Mesenchymal stem cell (in vitro differentiated cells and primary cell): ENCODE measurements around the gene DNMT1.
"Not testable (repeated sequence)": the region's sequence is repeated elsewhere in the genome, so short reads cannot be mapped to it uniquely, and the experiment has no call there.

Experiments
- DNase-seq: peaks from one replicate; pipeline ENCODE4 v3.0.0-alpha.2; 2013
- H2AFZ ChIP-seq: one replicate; pipeline ENCODE4 v1.6.1; 2013; ENCODE audit warnings: low read depth, mild to moderate bottlenecking, control low read depth, inconsistent platforms, low read length, moderate library complexity
- H2AK5ac ChIP-seq: 2 replicates; pipeline ENCODE4 v1.6.1; 2013; ENCODE audit warnings: low read length, moderate library complexity, mild to moderate bottlenecking, inconsistent platforms; ENCODE audit not compliant: severe bottlenecking
- H2BK120ac ChIP-seq: one replicate; pipeline ENCODE4 v1.6.1; 2013; ENCODE audit warnings: low read depth, mild to moderate bottlenecking, inconsistent platforms, low read length, moderate library complexity
- H2BK12ac ChIP-seq, 2 experiments: one replicate each; pipeline ENCODE4 v1.6.1; 2013; ENCODE audit warnings: inconsistent platforms in 2 of 2, low read length in 2 of 2, mild to moderate bottlenecking in 2 of 2, moderate library complexity in 2 of 2, control low read depth in 1 of 2
- H2BK15ac ChIP-seq: one replicate; pipeline ENCODE4 v1.6.1; 2013; ENCODE audit warnings: mild to moderate bottlenecking, low read depth, inconsistent platforms; ENCODE audit not compliant: poor library complexity, severe bottlenecking
- H2BK5ac ChIP-seq: 2 replicates; pipeline ENCODE4 v1.6.1; 2013; ENCODE audit warnings: low read depth, mild to moderate bottlenecking, low read length, control low read depth, inconsistent platforms; ENCODE audit not compliant: poor library complexity, severe bottlenecking
- H3K14ac ChIP-seq, 2 experiments: one replicate each; pipeline ENCODE4 v1.6.1; 2013; ENCODE audit warnings: inconsistent platforms in 2 of 2, low read length in 2 of 2, control low read depth in 1 of 2, mild to moderate bottlenecking in 1 of 2, moderate library complexity in 1 of 2
- H3K18ac ChIP-seq, 2 experiments: one replicate each; pipeline ENCODE4 v1.6.1; 2013; ENCODE audit warnings: inconsistent platforms in 2 of 2, low read length in 2 of 2, control low read depth in 1 of 2, low read depth in 1 of 2, mild to moderate bottlenecking in 1 of 2
- H3K23ac ChIP-seq, 2 experiments: one replicate each; pipeline ENCODE4 v1.6.1; 2013; ENCODE audit warnings: inconsistent platforms in 2 of 2, low read length in 2 of 2, mild to moderate bottlenecking in 2 of 2, moderate library complexity in 2 of 2, control low read depth in 1 of 2
- H3K27ac ChIP-seq: 2 replicates; pipeline ENCODE4 v1.5.1; 2013; ENCODE audit warnings: mild to moderate bottlenecking, moderate library complexity, low read length, control low read depth, inconsistent platforms; ENCODE audit not compliant: poor library complexity, severe bottlenecking
- H3K27me3 ChIP-seq, 2 experiments: 2 replicates each; pipeline versions ENCODE4 v1.6.1 to v1.7.0; 2013; ENCODE audit warnings: low read length in 2 of 2, mild to moderate bottlenecking in 2 of 2, moderate library complexity in 2 of 2, control low read depth in 1 of 2, inconsistent platforms in 1 of 2; ENCODE audit not compliant: control insufficient read depth in 1 of 2, insufficient read depth in 1 of 2
- H3K36me3 ChIP-seq, 2 experiments: 2 replicates each; pipeline versions ENCODE4 v1.6.1 to v1.7.0; 2013; ENCODE audit warnings: low read length in 2 of 2, control low read depth in 1 of 2, inconsistent platforms in 1 of 2, low read depth in 1 of 2, mild to moderate bottlenecking in 1 of 2; ENCODE audit not compliant: insufficient read depth in 2 of 2, control insufficient read depth in 1 of 2
- H3K4ac ChIP-seq, 2 experiments: one replicate each; pipeline ENCODE4 v1.6.1; 2013; ENCODE audit warnings: inconsistent platforms in 2 of 2, low read length in 2 of 2, mild to moderate bottlenecking in 2 of 2, moderate library complexity in 2 of 2, control low read depth in 1 of 2, low read depth in 1 of 2
- H3K4me1 ChIP-seq: 2 replicates; pipeline ENCODE4 v1.6.1; 2013; ENCODE audit warnings: low read depth, low read length, control low read depth; ENCODE audit not compliant: control insufficient read depth, insufficient read depth
- H3K4me2 ChIP-seq: 2 replicates; pipeline ENCODE4 v1.6.1; 2013; ENCODE audit warnings: low read length, mild to moderate bottlenecking, inconsistent platforms; ENCODE audit not compliant: poor library complexity, severe bottlenecking
- H3K4me3 ChIP-seq, 2 experiments: 2 replicates each; pipeline versions ENCODE4 v1.5.1 to v1.7.0; 2013; ENCODE audit warnings: low read length in 2 of 2, mild to moderate bottlenecking in 2 of 2, control low read depth in 1 of 2, low read depth in 1 of 2; ENCODE audit not compliant: insufficient read depth in 1 of 2
- H3K79me1 ChIP-seq: replicated peaks from 2 replicates; pipeline ENCODE4 v1.6.1; 2013; ENCODE audit warnings: mild to moderate bottlenecking, control low read depth, low read length, inconsistent platforms; ENCODE audit not compliant: poor library complexity, severe bottlenecking
- H3K9ac ChIP-seq: 2 replicates; pipeline ENCODE4 v1.7.0; 2013; ENCODE audit warnings: mild to moderate bottlenecking, low read length, moderate library complexity
- H3K9me3 ChIP-seq: 2 replicates; pipeline ENCODE4 v1.7.0; 2013; ENCODE audit warnings: mild to moderate bottlenecking, low read length; ENCODE audit not compliant: control insufficient read depth
- H4K8ac ChIP-seq: one replicate; pipeline ENCODE4 v1.6.1; 2013; ENCODE audit warnings: inconsistent platforms, mild to moderate bottlenecking, low read length, moderate library complexity
- H4K91ac ChIP-seq: one replicate; pipeline ENCODE4 v1.6.1; 2013; ENCODE audit warnings: mild to moderate bottlenecking, low read length, inconsistent platforms
- WGBS: methylation state at CpG from one replicate; pipeline ENCODE4 v1.1.7; 2013; ENCODE audit warnings: mixed read lengths; 5-methylcytosine and 5-hydroxymethylcytosine counted together

Gene DNMT1

DNA sequence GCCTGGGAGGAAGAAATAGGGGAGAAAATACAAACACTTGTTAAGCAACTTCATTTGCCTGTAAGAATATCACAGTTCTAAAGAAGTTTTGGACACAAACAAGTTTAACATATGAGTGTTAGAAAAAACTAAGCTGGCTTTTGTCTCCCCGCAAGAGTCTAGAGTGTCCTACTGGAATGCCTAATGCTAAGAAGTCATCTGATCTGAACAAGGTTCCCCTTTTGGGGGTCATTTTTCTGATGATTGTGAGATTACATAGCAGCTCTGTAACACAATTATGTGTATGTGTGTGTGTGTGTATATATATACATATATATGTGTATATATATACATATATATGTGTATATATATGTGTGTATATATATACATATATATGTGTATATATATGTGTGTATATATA lies 12.7 kb downstream of the DNMT1 start:
- peaks cover 19% of the 10 kb centered on the region for H3K79me1 ChIP-seq
- no peak overlapping the region for H3K23ac ChIP-seq
- no peak overlapping the region for H2AK5ac ChIP-seq
- H2BK5ac ChIP-seq, result no peak overlapping the region
- no peak overlapping the region for H3K14ac ChIP-seq
- H3K18ac ChIP-seq, result no peak overlapping the region
- H3K9ac ChIP-seq, result no peak overlapping the region
- no peak overlapping the region for H2BK12ac ChIP-seq
- no peak overlapping the region for H4K8ac ChIP-seq
- no peak for DNase-seq
- no peaks in the 10 kb centered on the region for H3K27me3 ChIP-seq
- WGBS, result 100% methylated on average over 1 of the region's 1 CpG
- H4K91ac ChIP-seq, result no peak overlapping the region
- no peaks in the 10 kb centered on the region for H3K9me3 ChIP-seq
- H2AFZ ChIP-seq, result no peak overlapping the region
- H3K36me3 ChIP-seq, result peaks cover 43 to 53% of the 10 kb centered on the region in 2 experiments
- no peak overlapping the region for H2BK15ac ChIP-seq
- no peaks in the 10 kb centered on the region for H3K4me1 ChIP-seq
- no peak overlapping the region for H3K4me2 ChIP-seq
- no peak overlapping the region for H3K4ac ChIP-seq
- H3K27ac ChIP-seq, result no peak overlapping the region
- no peak overlapping the region for H3K4me3 ChIP-seq
- no peak overlapping the region for H2BK120ac ChIP-seq

DNA sequence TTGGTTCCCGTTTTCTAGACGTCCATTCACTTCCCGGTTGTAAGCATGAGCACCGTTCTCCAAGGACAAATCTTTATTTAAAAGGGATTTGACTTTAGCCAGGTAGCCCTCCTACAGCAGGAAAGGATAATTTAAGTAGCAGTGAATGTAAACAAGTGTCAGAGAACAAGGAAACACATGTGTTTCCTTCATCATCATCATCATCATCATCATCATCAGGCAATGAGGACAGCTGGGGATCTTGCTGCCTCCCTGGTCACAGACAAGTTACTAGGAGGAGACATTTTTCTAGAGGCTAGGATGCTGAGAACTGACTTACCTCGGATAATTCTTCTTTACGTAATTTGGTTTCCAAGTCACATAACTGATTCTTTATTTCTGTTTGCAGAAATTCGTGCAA lies 14.3 kb downstream of the DNMT1 start:
- H3K4ac ChIP-seq, result no peak overlapping the region
- no peaks in the 10 kb centered on the region for H3K9me3 ChIP-seq
- H3K23ac ChIP-seq, result no peak overlapping the region
- 92% methylated on average over 7 of the region's 7 CpGs for WGBS
- H2BK5ac ChIP-seq, result no peak overlapping the region
- H2BK12ac ChIP-seq, result no peak overlapping the region
- no peak overlapping the region for H3K18ac ChIP-seq
- no peak overlapping the region for H3K4me2 ChIP-seq
- H3K27ac ChIP-seq, result no peak overlapping the region
- H4K91ac ChIP-seq, result no peak overlapping the region
- H3K4me1 ChIP-seq, result no peaks in the 10 kb centered on the region
- peaks cover 18% of the 10 kb centered on the region for H3K79me1 ChIP-seq
- no peak overlapping the region for H3K9ac ChIP-seq
- H3K27me3 ChIP-seq, result no peaks in the 10 kb centered on the region
- no peak overlapping the region for H2AFZ ChIP-seq
- H3K36me3 ChIP-seq, result peaks cover 37 to 52% of the 10 kb centered on the region in 2 experiments
- no peak overlapping the region for H3K14ac ChIP-seq
- no peak for DNase-seq
- no peak overlapping the region for H3K4me3 ChIP-seq
- no peak overlapping the region for H2BK120ac ChIP-seq
- no peak overlapping the region for H2BK15ac ChIP-seq
- H4K8ac ChIP-seq, result no peak overlapping the region
- H2AK5ac ChIP-seq, result no peak overlapping the region

DNA sequence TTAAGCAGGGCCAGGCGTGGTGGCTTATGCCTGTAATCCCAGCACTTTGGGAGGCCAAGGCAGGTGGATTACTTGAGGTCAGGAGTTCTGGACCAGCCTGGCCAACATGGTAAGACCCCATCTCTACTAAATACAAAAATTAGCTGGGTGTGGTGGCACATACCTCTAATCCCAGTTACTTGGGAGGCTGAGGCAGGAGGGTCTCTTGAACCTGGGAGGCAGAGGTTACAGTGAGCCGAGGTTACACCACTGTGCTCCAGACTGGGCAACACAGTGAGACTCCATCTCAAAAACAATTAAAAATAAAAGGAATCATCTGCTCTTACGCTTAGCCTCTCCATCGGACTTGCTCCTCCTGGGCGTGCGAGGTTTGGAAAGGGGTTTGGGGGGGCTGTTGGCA lies 14.7 kb downstream of the DNMT1 start:
- H3K23ac ChIP-seq, H3K4me2 ChIP-seq, H3K4me3 ChIP-seq, H2AK5ac ChIP-seq, H2BK120ac ChIP-seq, H3K14ac ChIP-seq, H3K4me1 ChIP-seq, DNase-seq, H3K9ac ChIP-seq, H4K8ac ChIP-seq, H3K4ac ChIP-seq, H4K91ac ChIP-seq, H3K18ac ChIP-seq, H2BK5ac ChIP-seq, H2BK12ac ChIP-seq, H2AFZ ChIP-seq, H3K9me3 ChIP-seq, H3K27ac ChIP-seq, H2BK15ac ChIP-seq, H3K27me3 ChIP-seq: not testable (repeated sequence)
- 100% methylated on average over 5 of the region's 6 CpGs for WGBS
- peaks cover 20% of the 10 kb centered on the region for H3K79me1 ChIP-seq
- peaks cover 37 to 54% of the 10 kb centered on the region in 2 experiments for H3K36me3 ChIP-seq

DNA sequence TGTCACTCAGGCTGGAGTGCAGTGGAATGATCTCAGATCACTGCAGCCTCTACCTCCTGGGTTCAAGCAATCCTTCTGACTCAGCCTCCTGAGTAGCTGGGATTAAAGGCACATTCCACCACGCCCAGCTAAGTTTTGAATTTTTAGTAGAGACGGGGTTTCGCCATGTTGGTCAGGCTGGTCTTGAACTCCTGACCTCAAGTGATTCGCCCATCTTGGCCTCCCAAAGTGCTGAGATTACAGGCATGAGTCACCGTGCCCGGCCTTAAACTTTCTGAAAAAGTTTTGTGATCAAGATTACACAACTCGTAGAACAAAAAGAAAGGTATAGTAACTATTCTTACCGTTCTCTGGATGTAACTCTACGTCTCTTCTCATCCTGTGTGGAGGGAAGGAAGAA lies 21.2 kb downstream of the DNMT1 start:
- no peak overlapping the region for H3K23ac ChIP-seq
- H2AFZ ChIP-seq, result no peak overlapping the region
- H3K4ac ChIP-seq, result no peak overlapping the region
- peaks cover 20% of the 10 kb centered on the region for H3K79me1 ChIP-seq
- no peak overlapping the region for H2BK12ac ChIP-seq
- no peak overlapping the region for H3K4me3 ChIP-seq
- no peak overlapping the region for H2BK15ac ChIP-seq
- peaks cover 36 to 61% of the 10 kb centered on the region in 2 experiments for H3K36me3 ChIP-seq
- H3K18ac ChIP-seq, result no peak overlapping the region
- no peak overlapping the region for H4K8ac ChIP-seq
- H2BK120ac ChIP-seq, result no peak overlapping the region
- H4K91ac ChIP-seq, result no peak overlapping the region
- WGBS, result 57% methylated on average over 8 of the region's 9 CpGs
- no peak overlapping the region for H2BK5ac ChIP-seq
- no peak overlapping the region for H3K27ac ChIP-seq
- no peak overlapping the region for H3K9ac ChIP-seq
- H3K4me1 ChIP-seq, result no peaks in the 10 kb centered on the region
- no peak overlapping the region for H2AK5ac ChIP-seq
- no peaks in the 10 kb centered on the region for H3K27me3 ChIP-seq
- H3K4me2 ChIP-seq, result no peak overlapping the region
- no peaks in the 10 kb centered on the region for H3K9me3 ChIP-seq
- DNase-seq, result peak; percentile 12
- H3K14ac ChIP-seq, result no peak overlapping the region
